HepG2 (cell line): ENCODE results near the gene TGFBRAP1. TPM values are rescaled to one million over a fixed set of nuclear protein-coding genes. Genes with fewer than 3 reads are reported as not detected.

Source experiments
- ATAC-seq: fragments of 200-7000 bp; cut with Tn5 transposase; 3 replicates; pipeline ENCODE4 v1.9.1; 2020; ENCODE audit warnings: mild to moderate bottlenecking, moderate library complexity
- BruUV-seq: library from RNA; stranded (reverse); fragments of 400-500 nt; replicated peaks from 2 replicates; lab custom pipeline; 2021; lab: Mats Ljungman, UMichigan
- CTCF ChIA-PET: fragments of 300-600 bp; formaldehyde crosslinking; extraction: SDS; loops from one replicate; lab custom pipeline; 2021; ENCODE audit warnings: low total read pairs, inconsistent platforms, low intra/inter-chr PET ratio; lab: Yijun Ruan, JAX
- POLR2A ChIA-PET: fragments of 350-600 bp; sonication (Branson Sonifier 250); formaldehyde crosslinking; loops from one replicate; lab custom pipeline; 2020; ENCODE audit warnings: antibody characterized with exemption, inconsistent platforms; lab: Yijun Ruan, JAX
- DNase-seq: peaks from one replicate; pipeline ENCODE4 v3.0.0-alpha.2; 2015; ENCODE audit warnings: low spot score
- FAIRE-seq: peaks from 3 replicates; lab custom pipeline; 2011; peaks lifted over from hg19 to GRCh38; lab: Jason Lieb, UNC
- H2AFZ ChIP-seq: one replicate; pipeline ENCODE4 v1.6.1; 2011; ENCODE audit warnings: low read length, inconsistent platforms
- H3K27ac ChIP-seq: fragments of 300-600 bp; 3 replicates; pipeline ENCODE4 v1.8.0; 2011; ENCODE audit warnings: mixed run types, mild to moderate bottlenecking, mixed read lengths, low read length, inconsistent platforms; ENCODE audit not compliant: insufficient read depth; ENCODE audit errors: extremely low read length
- H3K27me3 ChIP-seq, 2 experiments: fragments of 200-600 bp in 1 of 2; 2 replicates in 1 of 2; 3 replicates in 1 of 2; pipeline versions ENCODE4 v1.6.0 to v1.8.0; 2011; ENCODE audit warnings: low read length in 2 of 2, mild to moderate bottlenecking in 2 of 2, moderate library complexity in 2 of 2, inconsistent platforms in 1 of 2; ENCODE audit not compliant: insufficient read depth in 2 of 2, control insufficient read depth in 1 of 2
- H3K36me3 ChIP-seq, 2 experiments: fragments of 200-600 bp in 1 of 2; replicated peaks in 1 of 2; 2 replicates in 1 of 2; 3 replicates in 1 of 2; pipeline versions ENCODE4 v1.5.1 to v1.8.0; 2011; ENCODE audit warnings: low read length in 2 of 2, inconsistent platforms in 1 of 2; ENCODE audit not compliant: insufficient read depth in 2 of 2, control insufficient read depth in 1 of 2
- H3K4me1 ChIP-seq: 2 replicates; pipeline ENCODE4 v1.5.1; 2012; ENCODE audit warnings: low read length, inconsistent platforms; ENCODE audit not compliant: insufficient read depth
- H3K4me2 ChIP-seq: 2 replicates; pipeline ENCODE4 v1.6.0; 2011; ENCODE audit warnings: low read depth, low read length, inconsistent platforms
- H3K4me3 ChIP-seq, 3 experiments: fragments of 200-600 bp in 1 of 3; sonication (generic), shearing (Covaris generic) in 1 of 3; replicated peaks in 1 of 3; 2 replicates each; pipeline ENCODE4 v1.5.1; 2011 to 2016; ENCODE audit warnings: low read length in 3 of 3, inconsistent platforms in 2 of 3, low read depth in 2 of 3, mild to moderate bottlenecking in 2 of 3, control low read depth in 1 of 3, mixed read lengths in 1 of 3; ENCODE audit not compliant: insufficient read depth in 1 of 3
- H3K79me2 ChIP-seq: one replicate; pipeline ENCODE4 v1.6.1; 2011; ENCODE audit warnings: low read length, inconsistent platforms; ENCODE audit not compliant: insufficient read depth
- H3K9ac ChIP-seq: 2 replicates; pipeline ENCODE4 v1.6.0; 2011; ENCODE audit warnings: mild to moderate bottlenecking, low read depth, low read length, inconsistent platforms; ENCODE audit not compliant: insufficient read depth
- H3K9me3 ChIP-seq: 2 replicates; pipeline ENCODE4 v1.5.1; 2012; ENCODE audit warnings: mild to moderate bottlenecking, low read length
- H4K20me1 ChIP-seq: 2 replicates; pipeline ENCODE4 v1.6.0; 2011; ENCODE audit warnings: inconsistent platforms, mild to moderate bottlenecking, low read length, moderate library complexity; ENCODE audit not compliant: insufficient read depth
- HNRNPK ChIP-seq: fragments of 200-400 bp; formaldehyde crosslinking; IDR thresholded peaks from 2 replicates; pipeline ENCODE4 v1.6.1; 2018; ENCODE audit warnings: low read length, low read depth, moderate library complexity, mild to moderate bottlenecking; ENCODE audit not compliant: poor library complexity, severe bottlenecking
- IKZF4 ChIP-seq: sonication (generic); formaldehyde crosslinking; IDR thresholded peaks from 2 replicates; pipeline ENCODE4 v1.5.1; 2020; ENCODE audit warnings: borderline replicate concordance, mild to moderate bottlenecking, low read depth, missing genetic modification reagents; ENCODE audit errors: not compliant biosample characterization
- MAFK ChIP-seq, 2 experiments: IDR thresholded peaks in 1 of 2; conservative IDR thresholded peaks in 1 of 2; 2 replicates each; pipeline ENCODE4 v1.6.1; 2011; ENCODE audit warnings: improper control_type of control experiment in 2 of 2, low read length in 2 of 2
- PATZ1 ChIP-seq: sonication (generic); formaldehyde crosslinking; IDR thresholded peaks from 2 replicates; pipeline ENCODE4 v1.4.0; 2020; ENCODE audit warnings: missing genetic modification reagents
- RNF2 ChIP-seq: fragments of 450-650 bp; conservative IDR thresholded peaks from 2 replicates; pipeline ENCODE4 v1.6.1; 2016; ENCODE audit warnings: low read depth
- TRIM24 ChIP-seq: sonication (generic); formaldehyde crosslinking; IDR thresholded peaks from 2 replicates; pipeline ENCODE4 v1.8.0; 2022; ENCODE audit warnings: mild to moderate bottlenecking, missing genetic modification reagents
- ZBTB3 ChIP-seq: sonication (generic); formaldehyde crosslinking; IDR thresholded peaks from 2 replicates; pipeline ENCODE4 v1.4.0; 2020; ENCODE audit warnings: low read depth, mild to moderate bottlenecking, moderate library complexity, missing genetic modification reagents, borderline replicate concordance
- ZBTB8A ChIP-seq: sonication (generic); formaldehyde crosslinking; IDR thresholded peaks from 2 replicates; pipeline ENCODE4 v1.4.0; 2020; ENCODE audit warnings: mild to moderate bottlenecking, low read depth, missing genetic modification reagents, borderline replicate concordance
- ZKSCAN1 ChIP-seq: fragments of 150-350 bp; IDR thresholded peaks from 2 replicates; pipeline ENCODE4 v1.6.1; 2014; ENCODE audit warnings: low read length
- WGBS: methylation state at CpG from one replicate; pipeline ENCODE4 v1.1.6; 2017; ENCODE audit warnings: low lambda C conversion rate; 5-methylcytosine and 5-hydroxymethylcytosine counted together
- in situ Hi-C: cut with HindIII; loops from 2 replicates; pipeline ENCODE4 v1.10.0; 2017; ENCODE audit warnings: low pct_unique_long_range_greater_than_20kb; ENCODE audit not compliant: extremely low pct_ligation_motif_present
- intact Hi-C: fragments of 100-400 bp; cut with micrococcal nuclease; formaldehyde crosslinking; loops from one replicate; pipeline ENCODE4 v1.10.0; 2022; ENCODE audit not compliant: unreplicated experiment
- polyA plus RNA-seq, 8 experiments: library from polyadenylated mRNA; depleted of rRNA in 3 of 8; stranded (reverse) in 7 of 8; unstranded in 1 of 8; fragments of >200 nt; fragmentation: Illumina TruSeq in 4 of 8; extraction: Trizol in 4 of 8; gene quantifications; 2 replicates each; pipeline versions ENCODE4 v1.2.1 to v1.2.3, GENCODE V29; 2011 to 2016; ENCODE audit warnings: low read depth in 4 of 8, missing spikeins in 1 of 8, mixed read lengths in 1 of 8; ENCODE audit not compliant: insufficient read depth in 1 of 8
- total RNA-seq, 5 experiments: library from RNA; depleted of rRNA; stranded (reverse); fragments of >200 nt; fragmentation: Illumina TruSeq; extraction: Trizol; gene quantifications; 2 replicates each; pipeline ENCODE4 v1.2.3, GENCODE V29; 2016; ENCODE audit warnings: low read depth in 1 of 5
- TF ChIP-seq, protein P1 (sequence below): sonication (generic); formaldehyde crosslinking; IDR thresholded peaks from 2 replicates; pipeline ENCODE4 v1.4.0; 2020; ENCODE audit warnings: mild to moderate bottlenecking, missing genetic modification reagents, borderline replicate concordance
- TF ChIP-seq, protein P2 (sequence below): sonication (generic); formaldehyde crosslinking; IDR thresholded peaks from 2 replicates; pipeline ENCODE4 v1.5.0; 2020; ENCODE audit warnings: mild to moderate bottlenecking, missing genetic modification reagents

Gene TGFBRAP1
- total and polyA plus RNA-seq, 2 of the 13 experiments (the other 11 are each of a cell fraction or from before 2014, with no cell fraction given): 12.7 to 22.9 TPM

DNA sequence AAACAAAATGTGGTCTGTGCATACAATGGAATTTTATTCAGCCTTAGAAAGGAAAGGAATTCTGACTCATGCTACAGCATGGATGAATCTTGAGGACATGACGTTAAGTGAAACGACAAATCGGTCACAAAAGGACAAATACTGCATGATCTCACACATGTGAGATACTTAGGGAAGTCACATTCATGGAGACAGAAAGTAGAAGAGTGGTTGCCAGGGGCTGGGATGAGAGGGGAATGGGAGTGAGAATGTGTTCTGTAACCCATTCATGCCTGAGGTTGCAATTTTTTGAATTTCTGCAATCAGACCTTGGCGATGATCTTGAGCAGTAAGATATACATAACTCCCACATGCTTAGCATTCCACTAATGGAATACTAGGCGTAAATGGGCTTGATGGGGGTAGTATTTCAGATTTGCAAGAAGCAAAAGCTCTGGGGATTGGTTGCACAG lies 47.3 kb upstream of the TGFBRAP1 start (continued):
- no peak for TF ChIP-seq PATZ1 (CRISPR knock-in tag)
- TF ChIP-seq, protein P1, sequence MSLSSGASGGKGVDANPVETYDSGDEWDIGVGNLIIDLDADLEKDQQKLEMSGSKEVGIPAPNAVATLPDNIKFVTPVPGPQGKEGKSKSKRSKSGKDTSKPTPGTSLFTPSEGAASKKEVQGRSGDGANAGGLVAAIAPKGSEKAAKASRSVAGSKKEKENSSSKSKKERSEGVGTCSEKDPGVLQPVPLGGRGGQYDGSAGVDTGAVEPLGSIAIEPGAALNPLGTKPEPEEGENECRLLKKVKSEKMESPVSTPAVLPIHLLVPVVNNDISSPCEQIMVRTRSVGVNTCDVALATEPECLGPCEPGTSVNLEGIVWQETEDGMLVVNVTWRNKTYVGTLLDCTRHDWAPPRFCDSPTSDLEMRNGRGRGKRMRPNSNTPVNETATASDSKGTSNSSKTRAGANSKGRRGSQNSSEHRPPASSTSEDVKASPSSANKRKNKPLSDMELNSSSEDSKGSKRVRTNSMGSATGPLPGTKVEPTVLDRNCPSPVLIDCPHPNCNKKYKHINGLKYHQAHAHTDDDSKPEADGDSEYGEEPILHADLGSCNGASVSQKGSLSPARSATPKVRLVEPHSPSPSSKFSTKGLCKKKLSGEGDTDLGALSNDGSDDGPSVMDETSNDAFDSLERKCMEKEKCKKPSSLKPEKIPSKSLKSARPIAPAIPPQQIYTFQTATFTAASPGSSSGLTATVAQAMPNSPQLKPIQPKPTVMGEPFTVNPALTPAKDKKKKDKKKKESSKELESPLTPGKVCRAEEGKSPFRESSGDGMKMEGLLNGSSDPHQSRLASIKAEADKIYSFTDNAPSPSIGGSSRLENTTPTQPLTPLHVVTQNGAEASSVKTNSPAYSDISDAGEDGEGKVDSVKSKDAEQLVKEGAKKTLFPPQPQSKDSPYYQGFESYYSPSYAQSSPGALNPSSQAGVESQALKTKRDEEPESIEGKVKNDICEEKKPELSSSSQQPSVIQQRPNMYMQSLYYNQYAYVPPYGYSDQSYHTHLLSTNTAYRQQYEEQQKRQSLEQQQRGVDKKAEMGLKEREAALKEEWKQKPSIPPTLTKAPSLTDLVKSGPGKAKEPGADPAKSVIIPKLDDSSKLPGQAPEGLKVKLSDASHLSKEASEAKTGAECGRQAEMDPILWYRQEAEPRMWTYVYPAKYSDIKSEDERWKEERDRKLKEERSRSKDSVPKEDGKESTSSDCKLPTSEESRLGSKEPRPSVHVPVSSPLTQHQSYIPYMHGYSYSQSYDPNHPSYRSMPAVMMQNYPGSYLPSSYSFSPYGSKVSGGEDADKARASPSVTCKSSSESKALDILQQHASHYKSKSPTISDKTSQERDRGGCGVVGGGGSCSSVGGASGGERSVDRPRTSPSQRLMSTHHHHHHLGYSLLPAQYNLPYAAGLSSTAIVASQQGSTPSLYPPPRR (CRISPR knock-in tag): no peak
- no peak for TF ChIP-seq HNRNPK
- no peak for TF ChIP-seq ZBTB8A (CRISPR knock-in tag)

DNA sequence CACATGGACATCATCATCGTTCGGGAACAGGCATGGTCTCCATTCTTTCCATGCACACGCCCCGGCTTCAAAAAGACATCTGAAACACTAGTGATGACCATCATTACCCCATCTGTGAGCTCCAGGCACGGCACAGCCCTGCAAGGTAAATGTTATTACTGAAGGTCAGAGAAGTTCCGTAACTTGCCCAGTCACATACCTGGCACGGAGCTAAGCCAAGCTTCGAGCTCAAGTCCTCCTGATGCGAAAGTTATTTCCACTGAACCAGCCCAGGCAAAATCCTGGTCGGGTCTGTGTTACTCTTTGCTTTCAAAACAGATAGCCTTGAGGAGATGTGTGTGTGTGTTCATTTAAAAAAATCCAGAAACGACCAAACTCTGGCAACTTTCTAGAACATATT lies 46.5 kb upstream of the TGFBRAP1 start:
- ChIA-PET CTCF (no interaction called here), POLR2A (no interaction called here)
- H4K20me1 ChIP-seq: no peaks in the 10 kb centered on the region; the same call in 1 of the 2 replicates
- H3K79me2 ChIP-seq: no peaks in the 10 kb centered on the region
- H3K9me3 ChIP-seq: no peaks in the 10 kb centered on the region
- H3K9ac ChIP-seq: no peak overlapping the region
- BruUV-seq: no TSS peak
- H3K27me3 ChIP-seq: no peaks in the 10 kb centered on the region
- intact Hi-C loops (no loop called here), in situ Hi-C loops (no loop called here)
- no peak for FAIRE-seq
- H2AFZ ChIP-seq: no peak overlapping the region
- no peak overlapping the region for H3K27ac ChIP-seq
- ATAC-seq: no peak
- no peak for DNase-seq
- H3K4me1 ChIP-seq: peaks cover 12% of the 10 kb centered on the region
- H3K36me3 ChIP-seq: peaks cover 0 to 24% of the 10 kb centered on the region in 2 experiments; a peak in 3 of 5 replicates
- 85% methylated on average over 11 of the region's 11 CpGs for WGBS
- H3K4me3 ChIP-seq: no peak overlapping the region
- no peak overlapping the region for H3K4me2 ChIP-seq
- TF ChIP-seq RNF2 (no peak), MAFK (conservative IDR thresholded peaks at IDR 0.05 in 1 of 2, IDR thresholded peaks at IDR 0.05 in 1 of 2; ENCODE audit: low read length in 2 of 2) (no peak), IKZF4 (CRISPR knock-in tag) (no peak), ZBTB3 (CRISPR knock-in tag) (no peak), TRIM24 (CRISPR knock-in tag) (no peak), ZKSCAN1 (no peak)
- TF ChIP-seq, protein P2, sequence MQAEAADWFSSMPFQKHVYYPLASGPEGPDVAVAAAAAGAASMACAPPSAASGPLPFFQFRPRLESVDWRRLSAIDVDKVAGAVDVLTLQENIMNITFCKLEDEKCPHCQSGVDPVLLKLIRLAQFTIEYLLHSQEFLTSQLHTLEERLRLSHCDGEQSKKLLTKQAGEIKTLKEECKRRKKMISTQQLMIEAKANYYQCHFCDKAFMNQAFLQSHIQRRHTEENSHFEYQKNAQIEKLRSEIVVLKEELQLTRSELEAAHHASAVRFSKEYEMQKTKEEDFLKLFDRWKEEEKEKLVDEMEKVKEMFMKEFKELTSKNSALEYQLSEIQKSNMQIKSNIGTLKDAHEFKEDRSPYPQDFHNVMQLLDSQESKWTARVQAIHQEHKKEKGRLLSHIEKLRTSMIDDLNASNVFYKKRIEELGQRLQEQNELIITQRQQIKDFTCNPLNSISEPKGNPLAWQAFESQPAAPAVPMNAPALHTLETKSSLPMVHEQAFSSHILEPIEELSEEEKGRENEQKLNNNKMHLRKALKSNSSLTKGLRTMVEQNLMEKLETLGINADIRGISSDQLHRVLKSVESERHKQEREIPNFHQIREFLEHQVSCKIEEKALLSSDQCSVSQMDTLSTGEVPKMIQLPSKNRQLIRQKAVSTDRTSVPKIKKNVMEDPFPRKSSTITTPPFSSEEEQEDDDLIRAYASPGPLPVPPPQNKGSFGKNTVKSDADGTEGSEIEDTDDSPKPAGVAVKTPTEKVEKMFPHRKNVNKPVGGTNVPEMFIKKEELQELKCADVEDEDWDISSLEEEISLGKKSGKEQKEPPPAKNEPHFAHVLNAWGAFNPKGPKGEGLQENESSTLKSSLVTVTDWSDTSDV (CRISPR knock-in tag): no peak
